IMR-90 (cell line): ENCODE results near the gene PSMA7. TPM values are rescaled to one million over a fixed set of nuclear protein-coding genes. Genes with fewer than 3 reads are reported as not detected.

Experiments used
- ATAC-seq: fragments of 200-7000 bp; cut with Tn5 transposase; 2 replicates; pipeline ENCODE4 v1.9.1; 2020; ENCODE audit warnings: low read depth, mild to moderate bottlenecking, moderate library complexity
- Bru-seq: library from RNA; stranded (reverse); fragments of 400-500 nt; gene quantifications from one replicate; lab custom pipeline; 2021; lab: Mats Ljungman, UMichigan
- BruChase-seq, 2 experiments: library from RNA; stranded (reverse); fragments of 400-500 nt; gene quantifications; one replicate each; lab custom pipeline; 2021; lab: Mats Ljungman, UMichigan
- BruUV-seq: library from RNA; stranded (reverse); fragments of 400-500 nt; replicated peaks from 2 replicates; lab custom pipeline; 2021; lab: Mats Ljungman, UMichigan
- CTCF ChIA-PET: fragments of 300-600 bp; formaldehyde crosslinking; extraction: SDS; loops from one replicate; lab custom pipeline; 2021; ENCODE audit warnings: antibody characterized with exemption; lab: Yijun Ruan, JAX
- POLR2A ChIA-PET: fragments of 300-600 bp; sonication (Branson Sonifier 250); formaldehyde crosslinking; loops from one replicate; lab custom pipeline; 2022; ENCODE audit warnings: antibody characterized with exemption; ENCODE audit not compliant: unreplicated experiment; lab: Charles Lee
- DNase-seq: peaks from one replicate; pipeline ENCODE4 v3.0.0; 2013
- H2AFZ ChIP-seq: replicated peaks from 2 replicates; pipeline ENCODE3; 2013; ENCODE audit warnings: low read length, mild to moderate bottlenecking; ENCODE audit not compliant: poor library complexity
- H2AK5ac ChIP-seq: 2 replicates; pipeline ENCODE4 v1.6.1; 2013; ENCODE audit warnings: low read depth, low read length, inconsistent platforms
- H2AK9ac ChIP-seq: replicated peaks from 2 replicates; pipeline ENCODE3; 2013; ENCODE audit warnings: mild to moderate bottlenecking, low read depth, low read length, moderate library complexity; ENCODE audit not compliant: poor library complexity
- H2BK120ac ChIP-seq: 2 replicates; pipeline ENCODE4 v1.6.1; 2013; ENCODE audit warnings: low read depth, low read length, inconsistent platforms
- H2BK15ac ChIP-seq: 3 replicates; pipeline ENCODE4 v1.6.1; 2013; ENCODE audit warnings: low read depth, low read length, inconsistent platforms
- H2BK20ac ChIP-seq: 2 replicates; pipeline ENCODE4 v1.6.1; 2013; ENCODE audit warnings: low read depth, mild to moderate bottlenecking, inconsistent platforms, low read length, moderate library complexity
- H2BK5ac ChIP-seq: 2 replicates; pipeline ENCODE4 v1.6.1; 2013; ENCODE audit warnings: mild to moderate bottlenecking, low read depth, low read length, inconsistent platforms; ENCODE audit not compliant: poor library complexity, severe bottlenecking
- H3K14ac ChIP-seq: replicated peaks from 2 replicates; pipeline ENCODE4 v1.6.1; 2013; ENCODE audit warnings: low read depth, low read length, inconsistent platforms
- H3K18ac ChIP-seq: 2 replicates; pipeline ENCODE4 v1.6.1; 2013; ENCODE audit warnings: low read depth, low read length, control low read depth
- H3K23ac ChIP-seq: 2 replicates; pipeline ENCODE4 v1.6.1; 2013; ENCODE audit warnings: low read depth, low read length, inconsistent platforms
- H3K27ac ChIP-seq: 2 replicates; pipeline ENCODE4 v1.5.1; 2013; ENCODE audit warnings: mild to moderate bottlenecking, control low read depth, low read length; ENCODE audit not compliant: insufficient read depth
- H3K27me3 ChIP-seq: 2 replicates; pipeline ENCODE4 v1.6.1; 2013; ENCODE audit warnings: low read length; ENCODE audit not compliant: control insufficient read depth, insufficient read depth
- H3K36me3 ChIP-seq: 2 replicates; pipeline ENCODE4 v1.6.1; 2013; ENCODE audit warnings: low read length, mixed read lengths; ENCODE audit not compliant: control insufficient read depth, insufficient read depth
- H3K4ac ChIP-seq: 2 replicates; pipeline ENCODE4 v1.6.1; 2013; ENCODE audit warnings: low read depth, low read length, inconsistent platforms
- H3K4me1 ChIP-seq: 2 replicates; pipeline ENCODE4 v1.6.1; 2013; ENCODE audit warnings: low read length, mixed read lengths; ENCODE audit not compliant: control insufficient read depth, insufficient read depth
- H3K4me2 ChIP-seq: 2 replicates; pipeline ENCODE4 v1.6.1; 2013; ENCODE audit warnings: low read depth, mild to moderate bottlenecking, control low read depth, low read length, moderate library complexity
- H3K4me3 ChIP-seq: 2 replicates; pipeline ENCODE4 v1.5.1; 2013; ENCODE audit warnings: low read depth, mild to moderate bottlenecking, control low read depth, low read length, moderate library complexity; ENCODE audit not compliant: insufficient read depth
- H3K56ac ChIP-seq: 2 replicates; pipeline ENCODE4 v1.6.1; 2013; ENCODE audit warnings: low read length, inconsistent platforms; ENCODE audit not compliant: insufficient read depth; ENCODE audit errors: extremely low read depth
- H3K79me1 ChIP-seq, 2 experiments: 2 replicates each; pipeline ENCODE4 v1.6.1; 2013; ENCODE audit warnings: low read length in 2 of 2, inconsistent platforms in 1 of 2, low read depth in 1 of 2
- H3K9ac ChIP-seq: 2 replicates; pipeline ENCODE4 v1.6.1; 2013; ENCODE audit warnings: low read depth, low read length, control low read depth
- H3K9me1 ChIP-seq: 2 replicates; pipeline ENCODE4 v1.6.1; 2013; ENCODE audit warnings: low read length, inconsistent platforms; ENCODE audit not compliant: insufficient read depth
- H3K9me3 ChIP-seq: 2 replicates; pipeline ENCODE4 v1.6.1; 2013; ENCODE audit warnings: low read length; ENCODE audit not compliant: control insufficient read depth, insufficient read depth
- H4K20me1 ChIP-seq: 2 replicates; pipeline ENCODE4 v1.6.1; 2013; ENCODE audit warnings: low read length, inconsistent platforms; ENCODE audit not compliant: insufficient read depth
- H4K5ac ChIP-seq: 2 replicates; pipeline ENCODE4 v1.6.1; 2013; ENCODE audit warnings: mild to moderate bottlenecking, low read depth, low read length, control low read depth
- H4K8ac ChIP-seq, 2 experiments: 2 replicates each; pipeline ENCODE4 v1.6.1; 2013; ENCODE audit warnings: low read depth in 2 of 2, low read length in 2 of 2, control low read depth in 1 of 2, inconsistent platforms in 1 of 2
- H4K91ac ChIP-seq: 2 replicates; pipeline ENCODE4 v1.6.1; 2013; ENCODE audit warnings: low read depth, low read length, inconsistent platforms; ENCODE audit not compliant: insufficient read depth
- CHD1 ChIP-seq: IDR thresholded peaks from 2 replicates; pipeline ENCODE4 v1.6.1; 2012; ENCODE audit warnings: low read depth, low read length, improper control_type of control experiment
- MAFK ChIP-seq: IDR thresholded peaks from 2 replicates; pipeline ENCODE4 v1.6.1; 2012; ENCODE audit warnings: low read depth, low read length, improper control_type of control experiment
- MAZ ChIP-seq: IDR thresholded peaks from 2 replicates; pipeline ENCODE4 v1.6.1; 2012; ENCODE audit warnings: low read depth, mild to moderate bottlenecking, low read length, improper control_type of control experiment, moderate library complexity, borderline replicate concordance
- NFE2L2 ChIP-seq: fragments of 150-350 bp; IDR thresholded peaks from 2 replicates; pipeline ENCODE4 v1.6.1; 2016; ENCODE audit warnings: low read depth, mild to moderate bottlenecking, low read length
- POLR2A ChIP-seq: IDR thresholded peaks from 2 replicates; pipeline ENCODE4 v1.6.1; 2012; ENCODE audit warnings: mild to moderate bottlenecking, low read depth, low read length
- RAD21 ChIP-seq: IDR thresholded peaks from 2 replicates; pipeline ENCODE4 v1.6.1; 2012; ENCODE audit warnings: low read length, improper control_type of control experiment
- RCOR1 ChIP-seq: IDR thresholded peaks from 2 replicates; pipeline ENCODE4 v1.6.1; 2012; ENCODE audit warnings: mild to moderate bottlenecking, low read length, improper control_type of control experiment; ENCODE audit not compliant: insufficient replicate concordance
- RFX5 ChIP-seq: IDR thresholded peaks from 2 replicates; pipeline ENCODE4 v1.8.0; 2012; ENCODE audit warnings: low read depth, mild to moderate bottlenecking, low read length, moderate library complexity
- SMC3 ChIP-seq: fragments of 150-350 bp; IDR thresholded peaks from 2 replicates; pipeline ENCODE4 v1.6.1; 2016; ENCODE audit warnings: low read depth, mild to moderate bottlenecking, antibody characterized with exemption, low read length, moderate library complexity
- WGBS, 2 experiments: methylation state at CpG; one replicate each; pipeline versions ENCODE4 v1.1.5 to v1.1.7; 2013; ENCODE audit warnings: missing lambda C conversion rate in 2 of 2; ENCODE audit not compliant: insufficient read length in 1 of 2; ENCODE audit errors: extremely low coverage in 2 of 2; 5-methylcytosine and 5-hydroxymethylcytosine counted together
- dilution Hi-C: fragments of 300-500 bp; cut with HindIII; formaldehyde crosslinking; loops from one replicate; pipeline ENCODE4 v1.14.3; 2018; ENCODE audit warnings: low sequenced_read_pairs; ENCODE audit not compliant: unreplicated experiment
- in situ Hi-C: fragments of 300-500 bp; cut with MboI; formaldehyde crosslinking; loops from 3 replicates; pipeline ENCODE4 v1.14.3; 2019; ENCODE audit warnings: low sequenced_read_pairs, inconsistent platforms, mixed read lengths
- intact Hi-C: fragments of 100-400 bp; cut with micrococcal nuclease; formaldehyde crosslinking; loops from 2 replicates; pipeline ENCODE4 v1.10.0; 2022
- long read RNA-seq: library from polyadenylated mRNA; unstranded; transcript quantifications from one replicate; pipeline ENCODE4 v2.0.0, GENCODE V29; 2021; ENCODE audit not compliant: unreplicated experiment
- polyA plus RNA-seq, 3 experiments: library from polyadenylated mRNA; depleted of rRNA; stranded (reverse); fragments of >200 nt; gene quantifications; 2 replicates each; pipeline ENCODE4 v1.2.3, GENCODE V29; 2012; ENCODE audit warnings: low replicate concordance in 1 of 3
- total RNA-seq: library from RNA; depleted of rRNA; stranded (reverse); fragments of >200 nt; gene quantifications from 2 replicates; pipeline ENCODE4 v1.2.3, GENCODE V29; 2012; rRNA removed
- TF ChIP-seq, protein P1 (sequence below): fragments of 150-350 bp; IDR thresholded peaks from 2 replicates; pipeline ENCODE4 v1.6.1; 2017; ENCODE audit warnings: mild to moderate bottlenecking, antibody characterized with exemption, low read length, low read depth
- TF ChIP-seq, protein P2 (sequence below): conservative IDR thresholded peaks from 2 replicates; pipeline ENCODE4 v1.5.1; 2012; ENCODE audit warnings: mild to moderate bottlenecking, low read depth, low read length, improper control_type of control experiment

The PSMA7 gene
- total RNA-seq (458 and 487 TPM in 2 replicates), polyA plus RNA-seq (2012; rRNA removed) (417 and 520 TPM in 2 replicates), Bru-seq, nascent RNA (percentile 88 among the genes with signal in this experiment), BruChase-seq, experiment 1, labeled RNA remaining after a 6-hour chase (percentile 84 among the genes with signal in this experiment), BruChase-seq, experiment 2, labeled RNA remaining after a 2-hour chase (percentile 75 among the genes with signal in this experiment)
- polyA plus RNA-seq (2012; cell fraction: cytosol; rRNA removed), result 774 and 987 TPM in 2 replicates
- polyA plus RNA-seq (2012; cell fraction: nucleus; rRNA removed; ENCODE audit: low replicate concordance), result 366 and 428 TPM in 2 replicates
- long read RNA-seq, transcript PSMA7-206 (4 exons, 548 nt), result major isoform, 253 of 519 reads
- long read RNA-seq, transcript PSMA7-203 (7 exons, 996 nt), result minor isoform, 223 of 519 reads
- long read RNA-seq, partial matches to known transcripts, result 30 of 519 reads
- long read RNA-seq, other reads (novel, unspliced or antisense), result 13 of 519 reads

DNA sequence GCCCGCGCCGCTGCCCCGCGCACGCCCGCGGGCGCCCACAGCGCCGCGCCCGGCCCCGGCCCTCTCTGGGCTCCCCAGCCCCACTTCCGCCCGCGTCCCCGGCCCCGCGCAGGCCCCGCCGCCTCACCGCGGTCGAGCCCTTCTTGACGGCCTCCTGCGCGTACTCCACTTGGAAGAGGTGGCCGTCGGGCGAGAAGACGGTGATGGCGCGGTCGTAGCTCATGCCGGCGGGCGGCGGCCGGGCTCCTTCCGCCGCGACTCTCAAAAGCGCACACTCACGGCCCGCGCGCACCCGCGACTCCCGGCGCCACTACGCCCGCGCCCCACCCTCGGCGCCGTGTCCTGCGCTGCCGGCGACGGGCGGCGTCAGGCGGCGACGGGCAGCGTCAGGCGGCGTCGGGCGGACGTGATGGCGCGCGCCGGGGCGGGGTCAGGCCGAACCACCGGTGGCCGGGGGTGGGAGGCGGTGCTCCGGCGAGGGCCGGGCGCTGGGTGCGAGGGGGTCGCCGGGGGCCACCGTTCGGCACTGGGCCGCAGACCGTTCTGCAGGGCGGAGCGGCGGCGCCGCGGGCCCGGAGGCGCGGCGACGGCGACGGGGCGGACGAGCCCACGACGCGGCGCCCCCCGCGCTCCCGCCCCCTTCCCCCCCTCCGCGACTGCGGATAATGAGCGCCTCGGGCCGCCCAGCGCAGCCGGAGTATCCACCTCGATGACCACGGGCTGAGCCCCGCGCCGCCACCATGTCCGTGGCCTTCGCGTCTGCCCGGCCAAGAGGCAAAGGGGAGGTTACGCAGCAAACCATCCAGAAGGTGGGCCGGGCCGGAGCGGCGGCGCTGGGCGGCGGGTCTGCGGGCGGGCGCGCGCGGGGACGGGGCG is at the start of gene PSMA7, which contains the start of gene SS18L1:
PSMA7 (minus strand) TSS at position 314 of the 876 bp plus-strand sequence; CDS start at position 223, 91 bp downstream.
SS18L1 (plus strand) TSS at position 689 of the 876 bp plus-strand sequence; CDS start at position 741, 52 bp downstream.
- peak within 1 kb of the TSS; percentile 89 for H2BK120ac ChIP-seq
- H3K4me3 ChIP-seq, result peak within 1 kb of the TSS; percentile 95
- peak within 1 kb of the TSS; percentile 68; the same call in 1 of the 2 replicates for H3K23ac ChIP-seq
- no peak within 1 kb of the TSS for H4K5ac ChIP-seq
- peak within 1 kb of the TSS; percentile 99 for H2AK9ac ChIP-seq
- ATAC-seq, result peak; percentile 90
- H3K27ac ChIP-seq, result peak within 1 kb of the TSS; percentile 99
- no TSS peak for BruUV-seq
- in situ Hi-C loops (no loop called here), dilution Hi-C loops (no loop called here), intact Hi-C loops (no loop called here)
- ChIA-PET POLR2A (no interaction called here), CTCF (no interaction called here)
- H3K27me3 ChIP-seq, result no peaks in the 10 kb centered on the region
- H2BK20ac ChIP-seq, result no peak within 1 kb of the TSS
- H3K36me3 ChIP-seq, result peaks cover 28% of the 10 kb centered on the region
- H3K79me1 ChIP-seq, result peaks cover 12 to 78% of the 10 kb centered on the region in 2 experiments
- H3K9ac ChIP-seq, result peak within 1 kb of the TSS; percentile 93
- H4K20me1 ChIP-seq, result peaks cover 85% of the 10 kb centered on the region
- H2BK15ac ChIP-seq, result no peak within 1 kb of the TSS
- H3K14ac ChIP-seq, result peak within 1 kb of the TSS; percentile 94
- peak within 1 kb of the TSS; percentile 84 for H4K91ac ChIP-seq
- H3K4ac ChIP-seq, result peak within 1 kb of the TSS; percentile 93
- H3K4me2 ChIP-seq, result peak within 1 kb of the TSS; percentile 89
- peak within 1 kb of the TSS; percentile 100 for H2BK5ac ChIP-seq
- peak within 1 kb of the TSS; percentile 59; the same call in 1 of the 2 replicates for H3K18ac ChIP-seq
- H3K9me1 ChIP-seq, result peaks cover 26% of the 10 kb centered on the region
- DNase-seq, result peak; percentile 80
- no peaks in the 10 kb centered on the region for H3K9me3 ChIP-seq
- H3K4me1 ChIP-seq, result peaks cover 15% of the 10 kb centered on the region
- 1% methylated on average over 52 of the region's 148 CpGs; no CpG with 5 or more reads in 1 of the 2 experiments for WGBS, 2 experiments
- H3K56ac ChIP-seq, result peak within 1 kb of the TSS; percentile 56; the same call in 1 of the 2 replicates
- peak within 1 kb of the TSS in 1 of 2 experiments; percentile 91; a peak in 2 of 4 replicates for H4K8ac ChIP-seq
- H2AK5ac ChIP-seq, result peak within 1 kb of the TSS; percentile 71
- peak within 1 kb of the TSS; percentile 97 for H2AFZ ChIP-seq
- TF ChIP-seq, protein P1, sequence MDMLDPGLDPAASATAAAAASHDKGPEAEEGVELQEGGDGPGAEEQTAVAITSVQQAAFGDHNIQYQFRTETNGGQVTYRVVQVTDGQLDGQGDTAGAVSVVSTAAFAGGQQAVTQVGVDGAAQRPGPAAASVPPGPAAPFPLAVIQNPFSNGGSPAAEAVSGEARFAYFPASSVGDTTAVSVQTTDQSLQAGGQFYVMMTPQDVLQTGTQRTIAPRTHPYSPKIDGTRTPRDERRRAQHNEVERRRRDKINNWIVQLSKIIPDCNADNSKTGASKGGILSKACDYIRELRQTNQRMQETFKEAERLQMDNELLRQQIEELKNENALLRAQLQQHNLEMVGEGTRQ, result no peak
- TF ChIP-seq POLR2A (peak; percentile 87), SMC3 (no peak), CHD1 (no peak), RAD21 (no peak), MAFK (no peak), NFE2L2 (peak; percentile 37; the same call in 1 of the 2 replicates), RCOR1 (no peak), RFX5 (no peak), MAZ (peak; percentile 86; the same call in 1 of the 2 replicates)
- TF ChIP-seq, protein P2, sequence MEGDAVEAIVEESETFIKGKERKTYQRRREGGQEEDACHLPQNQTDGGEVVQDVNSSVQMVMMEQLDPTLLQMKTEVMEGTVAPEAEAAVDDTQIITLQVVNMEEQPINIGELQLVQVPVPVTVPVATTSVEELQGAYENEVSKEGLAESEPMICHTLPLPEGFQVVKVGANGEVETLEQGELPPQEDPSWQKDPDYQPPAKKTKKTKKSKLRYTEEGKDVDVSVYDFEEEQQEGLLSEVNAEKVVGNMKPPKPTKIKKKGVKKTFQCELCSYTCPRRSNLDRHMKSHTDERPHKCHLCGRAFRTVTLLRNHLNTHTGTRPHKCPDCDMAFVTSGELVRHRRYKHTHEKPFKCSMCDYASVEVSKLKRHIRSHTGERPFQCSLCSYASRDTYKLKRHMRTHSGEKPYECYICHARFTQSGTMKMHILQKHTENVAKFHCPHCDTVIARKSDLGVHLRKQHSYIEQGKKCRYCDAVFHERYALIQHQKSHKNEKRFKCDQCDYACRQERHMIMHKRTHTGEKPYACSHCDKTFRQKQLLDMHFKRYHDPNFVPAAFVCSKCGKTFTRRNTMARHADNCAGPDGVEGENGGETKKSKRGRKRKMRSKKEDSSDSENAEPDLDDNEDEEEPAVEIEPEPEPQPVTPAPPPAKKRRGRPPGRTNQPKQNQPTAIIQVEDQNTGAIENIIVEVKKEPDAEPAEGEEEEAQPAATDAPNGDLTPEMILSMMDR, result no peak
